Keratinocyte (primary cell): ENCODE measurements around the gene SURF4. TPM values are rescaled to one million over a fixed set of nuclear protein-coding genes. Genes with fewer than 3 reads are reported as not detected.

ENCODE experiments used
- DNase-seq: peaks from one replicate; pipeline ENCODE4 v3.0.0-alpha.2; 2011; ENCODE audit warnings: low read depth, missing footprints, low spot score
- FAIRE-seq: peaks from 2 replicates; lab custom pipeline; 2011; peaks lifted over from hg19 to GRCh38; lab: Jason Lieb, UNC
- H2AFZ ChIP-seq: 2 replicates; pipeline ENCODE4 v1.6.0; 2012; ENCODE audit warnings: low read length, control low read depth, inconsistent platforms; ENCODE audit not compliant: control insufficient read depth
- H3K27ac ChIP-seq: 2 replicates; pipeline ENCODE4 v1.5.1; 2011; ENCODE audit warnings: low read length; ENCODE audit not compliant: control insufficient read depth, insufficient read depth
- H3K27me3 ChIP-seq: 3 replicates; pipeline ENCODE4 v1.6.0; 2011; ENCODE audit warnings: low read length; ENCODE audit not compliant: control insufficient read depth, insufficient read depth; ENCODE audit errors: extremely low read depth
- H3K36me3 ChIP-seq, 2 experiments: 2 replicates in 1 of 2; 3 replicates in 1 of 2; pipeline ENCODE4 v1.5.1; 2011; ENCODE audit warnings: low read length in 2 of 2, mild to moderate bottlenecking in 1 of 2; ENCODE audit not compliant: control insufficient read depth in 2 of 2, insufficient read depth in 2 of 2; ENCODE audit errors: extremely low read depth in 1 of 2
- H3K4me1 ChIP-seq: 3 replicates; pipeline ENCODE4 v1.5.1; 2011; ENCODE audit warnings: low read length; ENCODE audit not compliant: control insufficient read depth, insufficient read depth; ENCODE audit errors: extremely low read depth
- H3K4me2 ChIP-seq: 3 replicates; pipeline ENCODE4 v1.6.0; 2011; ENCODE audit warnings: low read depth, low read length; ENCODE audit not compliant: control insufficient read depth, insufficient read depth; ENCODE audit errors: extremely low read depth
- H3K4me3 ChIP-seq, 3 experiments: fragments of 200-600 bp in 1 of 3; sonication (generic) in 1 of 3; 2 replicates in 2 of 3; 3 replicates in 1 of 3; pipeline ENCODE4 v1.5.1; 2011 to 2016; ENCODE audit warnings: low read length in 3 of 3, mild to moderate bottlenecking in 3 of 3, control low read depth in 2 of 3, inconsistent platforms in 1 of 3, low read depth in 1 of 3, mixed read lengths in 1 of 3, mixed run types in 1 of 3, moderate library complexity in 1 of 3; ENCODE audit not compliant: control insufficient read depth in 2 of 3, insufficient read depth in 2 of 3; ENCODE audit errors: extremely low read depth in 1 of 3
- H3K79me2 ChIP-seq: 2 replicates; pipeline ENCODE4 v1.6.0; 2012; ENCODE audit warnings: low read length; ENCODE audit not compliant: control insufficient read depth, insufficient read depth
- H3K9ac ChIP-seq: 3 replicates; pipeline ENCODE4 v1.6.0; 2011; ENCODE audit warnings: low read length; ENCODE audit not compliant: control insufficient read depth, insufficient read depth; ENCODE audit errors: extremely low read depth
- H3K9me1 ChIP-seq: 3 replicates; pipeline ENCODE4 v1.6.0; 2011; ENCODE audit warnings: low read length; ENCODE audit not compliant: control insufficient read depth, insufficient read depth; ENCODE audit errors: extremely low read depth
- H3K9me3 ChIP-seq: 2 replicates; pipeline ENCODE4 v1.5.1; 2012; ENCODE audit warnings: low read depth, low read length; ENCODE audit not compliant: control insufficient read depth
- H4K20me1 ChIP-seq: 3 replicates; pipeline ENCODE4 v1.6.0; 2011; ENCODE audit warnings: low read length; ENCODE audit not compliant: control insufficient read depth, insufficient read depth; ENCODE audit errors: extremely low read depth
- CTCF ChIP-seq, 3 experiments: IDR thresholded peaks in 1 of 3; conservative IDR thresholded peaks in 1 of 3; optimal IDR thresholded peaks in 1 of 3; 2 replicates in 2 of 3; 3 replicates in 1 of 3; pipeline versions ENCODE3 to v1.5.1; 2011; ENCODE audit warnings: low read length in 3 of 3, mild to moderate bottlenecking in 3 of 3, moderate library complexity in 2 of 3, control low read depth in 1 of 3, inconsistent platforms in 1 of 3; ENCODE audit not compliant: insufficient read depth in 2 of 3; ENCODE audit errors: extremely low read depth in 1 of 3
- EZH2 ChIP-seq: IDR thresholded peaks from one replicate; pipeline ENCODE4 v1.6.1; 2012; ENCODE audit warnings: inconsistent platforms, mild to moderate bottlenecking, low read length, moderate library complexity
- dilution Hi-C: fragments of 300-500 bp; cut with MboI; formaldehyde crosslinking; loops from one replicate; pipeline ENCODE4 v1.7.0; 2020; ENCODE audit warnings: low sequenced_read_pairs; ENCODE audit not compliant: extremely low pct_ligation_motif_present
- polyA plus RNA-seq, 5 experiments: library from polyadenylated mRNA; depleted of rRNA in 3 of 5; stranded (reverse) in 3 of 5; stranded (forward) in 1 of 5; unstranded in 1 of 5; fragments of >200 nt; gene quantifications; 1 replicate in 1 of 5; 2 replicates in 3 of 5; 3 replicates in 1 of 5; pipeline versions ENCODE4 v1.2.1 to v1.2.3, GENCODE V29; 2011 to 2012; ENCODE audit warnings: missing spikeins in 2 of 5, low read depth in 1 of 5, low replicate concordance in 1 of 5
- small RNA-seq, 3 experiments: library from RNA; depleted of rRNA; stranded (forward); fragments of <200 nt; gene quantifications; one replicate each; pipeline ENCODE3, GENCODE V24; 2012; ENCODE audit warnings: low read depth in 3 of 3, low replicate concordance in 1 of 3; ENCODE audit not compliant: insufficient read length in 3 of 3

SURF4 gene
- polyA plus RNA-seq, 1 donor (not counting 4 experiments of a cell fraction or from before 2014, with no cell fraction given) = 153 TPM

GRCh38 chr9:133315997-133316396 is 59.9 kb downstream of the SURF4 start:
- DNase-seq (no peak), FAIRE-seq (no peak)
- H3K4me2 ChIP-seq = no peak overlapping the region
- H2AFZ ChIP-seq = no peak overlapping the region
- H3K9me3 ChIP-seq = no peaks in the 10 kb centered on the region
- TF ChIP-seq CTCF (optimal IDR thresholded peaks at IDR 0.05 in 1 of 3, IDR thresholded peaks at IDR 0.05 in 1 of 3, conservative IDR thresholded peaks at IDR 0.05 in 1 of 3; ENCODE audit: extremely low read depth in 1 of 3, insufficient read depth in 2 of 3, low read length in 3 of 3) (no peak), EZH2 (no peak)
- dilution Hi-C loops = no loop called here
- no peaks in the 10 kb centered on the region for H3K79me2 ChIP-seq
- H3K27ac ChIP-seq = no peak overlapping the region
- H3K4me1 ChIP-seq = no peaks in the 10 kb centered on the region
- H4K20me1 ChIP-seq = no peaks in the 10 kb centered on the region
- no peaks in the 10 kb centered on the region for H3K36me3 ChIP-seq
- no peak overlapping the region for H3K4me3 ChIP-seq
- no peak overlapping the region for H3K9ac ChIP-seq
- no peaks in the 10 kb centered on the region for H3K27me3 ChIP-seq
- H3K9me1 ChIP-seq = no peaks in the 10 kb centered on the region

Small RNA genes lying within 50 kb of the gene (small RNA-seq; reads per million reads assigned to genes)
- gene RF00019 (0 reads per million in 3 experiments), gene SNORD24 (0 reads per million in 3 experiments), gene SNORD36A (0 reads per million in 3 experiments), gene SNORD36B (0 reads per million in 3 experiments), gene SNORD36C (0 reads per million in 3 experiments)

Other genes with a start within 250 kb of the SURF4 start
- gene GBGT1, start 212.1 kb downstream of the SURF4 start, polyA plus RNA-seq = 0.42 to 0.74 TPM (median 0.54 TPM) in 3 replicates
- not detected in 3 replicates for gene OBP2B, start 166.8 kb downstream of the SURF4 start, polyA plus RNA-seq
- gene ABO, start 100.9 kb downstream of the SURF4 start, polyA plus RNA-seq = not detected in 3 replicates
- 11.8 to 13.0 TPM (median 12.4 TPM) in 3 replicates for gene SURF6, start 39.9 kb downstream of the SURF4 start, polyA plus RNA-seq
- gene MED22, start 27.9 kb downstream of the SURF4 start, polyA plus RNA-seq = 15.3 to 25.6 TPM (median 15.9 TPM) in 3 replicates
- 2,394 to 3,298 TPM (median 2,684 TPM) in 3 replicates for gene RPL7A, start 27.8 kb downstream of the SURF4 start, polyA plus RNA-seq
- 31.1 to 34.0 TPM (median 32.9 TPM) in 3 replicates for gene SURF1, start 19.6 kb downstream of the SURF4 start, polyA plus RNA-seq
- 21.2 to 29.0 TPM (median 28.2 TPM) in 3 replicates for gene SURF2, start 19.5 kb downstream of the SURF4 start, polyA plus RNA-seq
- 0.39 to 0.77 TPM in 2 of 3 replicates, not detected in the other for gene STKLD1, start 306 bp upstream of the SURF4 start, polyA plus RNA-seq
- gene REXO4, start 42.0 kb upstream of the SURF4 start, polyA plus RNA-seq = 18.8 to 23.9 TPM (median 21.5 TPM) in 3 replicates
- gene ADAMTS13, start 46.3 kb upstream of the SURF4 start, polyA plus RNA-seq = 1.1 to 2.9 TPM (median 1.2 TPM) in 3 replicates
- 2.5 to 6.0 TPM (median 3.4 TPM) in 3 replicates for gene CACFD1, start 83.9 kb upstream of the SURF4 start, polyA plus RNA-seq
- 15.9 to 30.4 TPM (median 28.3 TPM) in 3 replicates for gene SLC2A6, start 103.0 kb upstream of the SURF4 start, polyA plus RNA-seq
- not detected in 3 replicates for gene MYMK, start 148.9 kb upstream of the SURF4 start, polyA plus RNA-seq
- gene ADAMTSL2, start 158.6 kb upstream of the SURF4 start, polyA plus RNA-seq = not detected in 3 replicates
- gene FAM163B, start 233.3 kb upstream of the SURF4 start, polyA plus RNA-seq = not detected in 3 replicates